ENCODE data around the gene GZF1.

Gene GZF1

DNA sequence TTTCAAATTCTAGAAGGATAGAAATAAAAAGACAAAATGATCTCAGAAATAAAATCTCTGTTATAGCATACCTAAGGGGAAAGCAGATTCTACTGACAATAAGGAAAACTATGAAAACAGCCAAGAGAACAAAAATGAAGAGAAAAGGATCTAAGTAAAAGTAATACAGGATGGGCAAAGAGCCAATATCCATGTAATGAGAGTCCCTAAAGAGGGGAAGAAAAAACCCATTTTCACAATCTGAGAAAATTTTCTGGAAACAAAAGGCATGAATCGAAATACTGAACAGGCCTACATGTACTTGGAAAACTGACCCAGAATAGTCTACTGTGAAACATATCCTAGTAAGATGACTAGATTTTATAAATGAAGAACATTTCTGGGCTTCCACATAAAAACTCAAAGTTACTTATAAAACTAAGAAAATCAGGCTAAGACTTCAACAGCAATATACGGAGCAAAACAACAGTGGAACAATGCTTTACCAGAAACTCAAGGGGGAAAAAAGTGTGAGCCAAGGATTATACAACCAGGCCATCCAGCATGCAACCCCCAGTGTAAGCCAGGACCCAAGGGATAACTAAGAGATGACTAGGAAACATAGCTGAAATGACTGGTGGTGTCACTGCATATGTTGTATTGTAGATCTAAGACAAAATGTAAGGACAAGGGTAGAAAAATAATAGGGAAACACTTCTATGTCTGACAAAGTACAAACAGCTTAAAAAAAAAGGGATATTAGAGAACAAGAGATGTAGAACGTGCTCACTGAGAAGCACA is 49.1 kb downstream of the GZF1 start:
- DNase-seq: no peak

DNA sequence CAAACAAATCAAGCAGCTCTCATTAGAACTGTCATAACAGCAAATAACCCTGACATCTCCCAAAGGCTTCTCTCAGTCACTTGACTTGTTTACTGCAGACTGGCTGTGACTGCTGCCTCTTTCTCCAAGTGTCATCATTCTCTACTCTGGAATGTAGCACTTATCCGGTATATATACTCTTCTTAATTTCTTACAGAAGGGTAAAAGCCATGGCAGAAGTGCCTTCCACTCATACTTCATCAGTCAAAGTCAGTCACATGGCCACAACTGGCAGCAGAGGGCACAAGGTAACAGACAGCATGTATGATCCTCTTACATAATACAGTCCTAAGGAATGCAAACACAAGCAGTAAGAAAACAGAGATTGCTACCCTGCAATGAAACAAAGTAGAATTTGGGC is 50.0 kb downstream of the GZF1 start:
- no peak for DNase-seq

DNA sequence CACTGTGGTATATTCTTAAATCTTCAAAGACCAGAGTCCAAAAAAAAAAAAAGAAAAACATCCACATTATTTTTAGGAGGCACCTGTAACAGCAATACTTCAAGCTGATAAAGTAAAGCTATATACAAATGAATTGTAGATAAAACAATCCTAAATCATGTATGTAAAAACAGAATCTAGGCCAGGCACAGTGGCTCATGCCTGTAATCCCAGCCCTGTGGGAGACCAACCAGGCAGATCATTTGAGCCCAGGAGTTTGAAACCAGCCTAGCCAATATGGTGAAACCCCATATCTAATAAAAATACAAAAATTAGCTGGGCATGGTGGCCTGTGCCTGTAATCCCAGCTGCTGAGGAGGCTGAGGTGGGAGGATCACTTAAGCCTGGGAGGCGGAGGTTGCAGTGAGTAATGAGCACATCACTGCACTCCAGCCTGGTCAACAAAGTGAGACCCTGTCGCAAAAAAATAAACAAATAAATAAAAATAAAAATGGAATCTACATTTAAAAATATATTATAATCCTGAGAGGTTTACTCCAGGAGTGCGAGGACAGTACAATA is 52.0 kb downstream of the GZF1 start:
- DNase-seq: no peak

DNA sequence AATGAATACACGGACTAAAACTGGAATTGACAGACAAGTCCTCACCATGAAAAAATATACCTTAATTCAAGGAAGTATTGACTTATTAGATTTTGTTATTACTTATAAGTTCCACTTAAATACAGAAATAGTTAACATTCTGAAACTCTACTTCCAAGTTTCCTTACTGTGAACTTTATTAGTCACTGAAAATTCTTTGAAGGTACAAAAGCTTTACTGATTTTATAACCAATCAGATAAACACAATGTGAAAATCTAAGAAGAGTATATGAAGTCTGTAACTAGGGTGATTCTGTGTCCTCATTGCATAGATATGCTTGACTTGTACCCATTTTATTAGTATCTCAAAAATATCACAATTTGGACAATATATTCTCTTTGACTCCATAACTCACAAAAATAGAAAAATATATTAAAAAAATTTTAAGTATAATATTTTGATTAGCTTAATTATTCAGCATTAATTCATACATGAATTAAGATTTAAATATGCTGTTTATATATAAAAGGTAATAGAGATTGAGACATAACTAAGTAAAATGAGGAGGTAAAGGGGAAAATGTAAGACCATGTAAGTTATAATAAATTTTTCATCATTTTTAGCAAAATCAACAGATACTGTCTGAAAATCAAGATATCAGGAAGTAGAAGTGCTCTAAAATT is 52.7 kb downstream of the GZF1 start:
- no peak for DNase-seq

DNA sequence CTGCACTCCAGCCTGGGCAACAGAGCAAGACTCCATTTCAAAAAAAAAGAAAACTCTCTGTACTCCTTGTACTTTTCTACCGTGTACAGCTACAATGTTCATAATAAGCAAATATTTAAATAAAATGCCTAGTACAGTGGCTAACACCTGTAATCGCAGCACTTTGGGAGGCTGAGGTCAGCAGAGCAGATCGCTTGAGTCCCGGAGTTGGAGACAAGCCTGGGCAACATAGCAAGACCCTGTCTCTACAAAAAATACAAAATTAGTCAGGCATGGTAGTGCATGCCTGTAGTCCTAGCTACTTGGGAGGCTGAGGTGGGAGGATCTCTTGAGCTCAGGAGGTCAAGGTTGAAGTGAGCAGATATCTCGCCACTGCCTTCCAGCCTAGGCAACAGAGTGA is 53.6 kb downstream of the GZF1 start:
- DNase-seq: no peak

DNA sequence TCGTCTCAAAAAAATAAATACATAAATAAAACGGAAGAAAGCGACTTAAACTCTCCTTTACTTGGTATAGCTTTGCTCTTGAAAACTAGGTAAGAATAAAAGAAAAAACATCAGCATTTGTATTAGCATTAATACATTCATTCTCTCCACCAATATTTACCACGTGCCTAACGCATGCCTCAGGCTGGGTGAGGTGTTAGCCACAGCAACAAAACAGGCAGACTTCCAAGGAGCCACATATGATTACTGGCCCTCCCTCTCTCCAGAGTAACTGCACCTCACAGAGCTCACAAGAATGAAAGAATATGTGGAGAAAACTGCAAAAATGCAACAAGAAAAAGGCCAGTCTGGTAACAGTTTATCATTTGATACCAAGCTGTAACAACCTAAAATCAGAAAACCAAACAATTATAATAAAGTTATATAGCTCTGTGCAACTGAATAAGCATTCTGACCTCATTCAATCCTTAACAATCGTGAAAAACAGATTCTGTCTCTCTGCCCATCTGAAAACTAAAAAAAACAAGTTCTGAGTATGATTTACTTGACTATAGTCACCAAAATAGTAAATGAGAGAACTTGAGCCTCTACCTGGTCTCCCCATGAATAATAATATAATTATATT is 54.1 kb downstream of the GZF1 start:
- no peak for DNase-seq

DNA sequence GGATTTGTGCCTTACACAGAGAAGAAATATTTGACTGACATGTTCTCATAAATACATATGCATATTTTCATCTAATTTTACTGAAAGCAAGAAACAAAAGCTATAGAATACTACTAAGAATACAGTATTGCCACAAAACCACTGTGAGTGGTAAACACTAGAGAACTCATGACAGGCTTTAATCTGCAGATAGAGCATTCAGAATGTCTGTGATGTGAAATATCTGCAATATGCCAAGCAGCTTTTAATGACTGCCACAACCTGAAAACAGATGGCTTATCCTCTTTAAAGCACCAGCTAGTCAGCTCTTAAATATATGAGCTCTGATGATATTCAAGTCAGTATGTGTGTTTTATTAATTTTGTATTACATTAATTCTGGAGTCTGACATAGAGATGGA is 55.9 kb downstream of the GZF1 start:
- no peak for DNase-seq

DNA sequence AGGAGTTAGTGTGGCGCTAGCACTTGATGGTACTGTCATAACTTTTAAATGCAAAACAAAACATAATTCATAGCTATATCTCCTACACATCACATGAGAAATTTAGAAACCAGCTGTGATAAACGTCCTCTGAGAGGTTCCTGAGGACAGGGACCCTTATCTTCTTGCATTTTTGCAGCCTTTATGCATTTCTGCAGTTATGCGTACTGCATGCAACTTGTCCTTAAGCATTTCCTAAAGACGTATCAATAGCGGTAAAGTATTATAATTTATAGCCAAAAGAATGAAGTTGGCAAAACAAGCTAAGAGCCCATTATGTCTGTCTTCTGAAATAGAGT is 57.6 kb downstream of the GZF1 start:
- no peak for DNase-seq

DNA sequence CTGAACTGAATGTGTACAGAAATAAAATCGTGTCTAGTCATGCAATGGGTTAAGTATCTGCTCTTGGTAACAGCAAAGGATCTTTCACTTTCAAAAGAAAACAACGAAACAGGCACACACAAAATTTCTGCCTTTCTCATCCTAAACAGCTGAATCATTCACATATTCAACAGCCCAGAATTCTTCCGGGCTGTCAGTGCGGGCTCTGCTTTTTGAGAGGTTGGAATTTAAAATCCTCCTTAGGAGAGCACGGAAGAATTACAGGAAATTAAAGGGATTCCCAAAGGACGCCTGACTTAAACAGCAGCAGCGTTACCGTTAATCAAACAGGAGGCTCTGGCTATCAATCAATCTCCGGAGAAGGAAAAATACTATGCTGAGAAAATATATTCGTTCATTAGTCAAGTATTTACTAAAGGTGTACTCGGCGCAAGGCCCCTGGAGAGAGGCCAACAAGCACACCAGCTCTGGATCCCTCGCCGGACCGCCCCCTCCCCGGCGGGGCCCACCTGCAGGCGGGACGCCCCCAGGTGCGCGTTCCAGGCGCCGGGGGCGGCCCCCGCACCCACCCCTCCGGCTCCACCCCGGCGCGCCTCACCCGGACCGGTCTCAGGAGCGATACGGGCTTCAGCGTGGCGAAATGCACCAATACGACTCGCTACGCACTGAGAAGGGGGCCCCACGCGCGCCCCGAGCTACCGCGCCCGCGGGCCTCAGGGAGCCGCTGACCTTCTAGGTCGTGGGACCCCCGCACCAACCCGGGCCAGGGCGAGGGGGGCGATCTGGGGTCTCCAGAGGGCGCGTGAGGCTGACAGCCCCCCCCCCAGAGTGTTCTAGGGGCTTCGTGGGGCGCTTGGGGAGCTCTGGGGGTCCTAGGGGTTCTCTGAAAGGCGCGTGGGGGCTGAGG is 58.3 kb downstream of the GZF1 start:
- DNase-seq: peak; percentile 53

DNA sequence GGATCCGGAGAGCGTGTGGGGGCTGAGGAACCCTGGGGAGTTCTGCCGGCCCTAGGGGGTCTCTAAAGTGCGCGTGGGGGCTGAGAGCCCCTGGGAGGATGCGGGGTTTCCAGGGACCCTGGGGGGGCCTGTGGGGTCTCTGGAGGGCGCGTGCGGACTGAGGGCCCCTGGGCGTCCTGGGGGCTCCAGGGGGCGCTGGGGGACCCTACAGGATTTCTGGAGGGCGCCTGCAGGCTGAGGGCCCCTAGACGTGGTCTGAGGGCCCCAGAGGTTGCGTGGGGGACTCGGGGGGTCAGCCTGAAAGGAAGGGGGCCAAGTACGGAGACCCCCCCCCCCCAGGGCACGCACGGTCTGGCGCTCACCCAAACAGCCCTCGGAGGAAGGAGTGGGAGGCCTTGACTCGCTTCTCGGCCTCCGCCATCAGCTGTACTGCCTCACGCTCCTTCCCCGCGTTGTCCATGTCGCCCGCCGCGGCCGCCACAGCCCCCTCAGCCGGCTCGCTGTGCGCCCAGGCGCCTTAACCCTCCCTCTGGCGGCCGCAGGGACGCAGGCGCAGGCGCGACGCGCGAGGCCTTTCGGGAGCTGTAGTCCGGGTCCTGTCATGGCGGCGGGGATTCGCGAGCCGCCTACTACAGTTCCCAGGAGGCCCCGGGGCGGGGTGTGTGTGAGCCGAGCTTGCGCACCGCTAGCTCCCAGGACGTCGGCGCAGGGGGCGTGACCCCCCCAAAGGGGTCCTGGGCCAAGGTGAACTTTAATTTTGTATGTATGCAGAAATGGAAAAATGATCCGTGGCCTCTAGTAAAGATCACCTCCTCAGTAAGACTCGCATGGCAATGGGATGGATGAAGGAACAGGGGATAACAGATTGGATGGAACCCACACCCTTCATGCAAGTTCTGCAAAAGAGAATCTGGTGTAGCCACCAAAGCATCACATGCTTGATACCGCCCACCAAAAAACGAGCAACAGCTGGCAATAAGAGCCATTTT is 59.3 kb downstream of the GZF1 start, which contains the start of gene NAPB:
Gene NAPB (minus strand): TSS at position 546 of the 989 bp plus-strand sequence. CDS start 86 bp downstream, at position 460.
- DNase-seq: peak; percentile 97
